Neural cell (in vitro differentiated cells): ENCODE data around the gene WNK2. TPM values are rescaled to one million over a fixed set of nuclear protein-coding genes. Genes with fewer than 3 reads are reported as not detected.

Source experiments
- H2AFZ ChIP-seq: fragments of 200-600, 300-800 bp; sonication (generic), shearing (Covaris generic); 2 replicates; pipeline ENCODE4 v1.6.0; 2014; ENCODE audit warnings: low read depth, mild to moderate bottlenecking, antibody characterized with exemption, low read length, moderate library complexity
- H3F3A ChIP-seq: fragments of 200-600 bp; shearing (Covaris generic); 2 replicates; pipeline ENCODE4 v1.6.1; 2016; ENCODE audit warnings: mild to moderate bottlenecking, moderate library complexity, mixed read lengths, antibody characterized with exemption, low read length; ENCODE audit not compliant: insufficient read depth, poor library complexity, severe bottlenecking
- H3K27ac ChIP-seq: fragments of 200-600, 300-800 bp; sonication (generic), shearing (Covaris generic); 2 replicates; pipeline ENCODE4 v1.5.1; 2014; ENCODE audit warnings: mild to moderate bottlenecking, low read length, moderate library complexity
- H3K27me3 ChIP-seq: fragments of 300-800, 200-600 bp; sonication (generic), shearing (Covaris generic); 2 replicates; pipeline ENCODE4 v1.6.0; 2014; ENCODE audit warnings: mild to moderate bottlenecking, low read depth, low read length, moderate library complexity; ENCODE audit not compliant: insufficient read depth
- H3K36me3 ChIP-seq: fragments of 300-800, 200-600 bp; sonication (generic), shearing (Covaris generic); 2 replicates; pipeline ENCODE4 v1.5.1; 2014; ENCODE audit warnings: mild to moderate bottlenecking, antibody characterized with exemption, low read length, moderate library complexity; ENCODE audit not compliant: insufficient read depth
- H3K4me2 ChIP-seq: fragments of 300-800, 200-600 bp; sonication (generic), shearing (Covaris generic); 2 replicates; pipeline ENCODE4 v1.6.0; 2014; ENCODE audit warnings: mild to moderate bottlenecking, low read length
- H3K4me3 ChIP-seq: fragments of 300-800, 200-600 bp; sonication (generic), shearing (Covaris generic); 2 replicates; pipeline ENCODE4 v1.5.1; 2014; ENCODE audit warnings: mild to moderate bottlenecking, low read length, moderate library complexity
- H3K79me2 ChIP-seq: fragments of 200-600 bp; shearing (Covaris generic); replicated peaks from 2 replicates; pipeline ENCODE4 v1.6.0; 2014; ENCODE audit warnings: mild to moderate bottlenecking, low read length, moderate library complexity; ENCODE audit not compliant: insufficient read depth
- H3K9ac ChIP-seq: fragments of 300-800, 200-600 bp; sonication (generic), shearing (Covaris generic); 2 replicates; pipeline ENCODE4 v1.6.1; 2016; ENCODE audit warnings: mild to moderate bottlenecking, low read length, mixed read lengths
- H3K9me2 ChIP-seq: fragments of 200-600 bp; shearing (Covaris generic); 2 replicates; pipeline ENCODE4 v1.6.1; 2016; ENCODE audit warnings: mild to moderate bottlenecking, low read length, mixed read lengths; ENCODE audit not compliant: insufficient read depth
- H3K9me3 ChIP-seq: fragments of 200-600, 300-800 bp; sonication (generic), shearing (Covaris generic); 2 replicates; pipeline ENCODE4 v1.6.1; 2016; ENCODE audit warnings: mild to moderate bottlenecking, mixed run types, low read length, moderate library complexity, mixed read lengths
- H4K20me1 ChIP-seq: fragments of 200-600 bp; shearing (Covaris generic); 2 replicates; pipeline ENCODE4 v1.6.1; 2016; ENCODE audit warnings: mild to moderate bottlenecking, mixed run types; ENCODE audit not compliant: insufficient read depth
- EP300 ChIP-seq: fragments of 450-650 bp; conservative IDR thresholded peaks from 2 replicates; pipeline ENCODE4 v1.6.1; 2014; ENCODE audit warnings: antibody characterized with exemption, mild to moderate bottlenecking, moderate library complexity; ENCODE audit not compliant: poor library complexity, severe bottlenecking
- EZH2 ChIP-seq: fragments of 200-600, 300-800 bp; shearing (Covaris generic), sonication (generic); IDR thresholded peaks from 2 replicates; pipeline ENCODE4 v1.6.1; 2014; ENCODE audit warnings: antibody characterized with exemption, low read length, borderline replicate concordance, mild to moderate bottlenecking; ENCODE audit not compliant: insufficient read depth, poor library complexity, severe bottlenecking
- MXI1 ChIP-seq: fragments of 450-650 bp; conservative IDR thresholded peaks from 2 replicates; pipeline ENCODE4 v1.6.1; 2014; ENCODE audit warnings: antibody characterized with exemption, mild to moderate bottlenecking; ENCODE audit not compliant: poor library complexity, severe bottlenecking
- POLR2AphosphoS5 ChIP-seq: IDR thresholded peaks from 2 replicates; pipeline ENCODE4 v1.6.1; 2012
- RAD21 ChIP-seq: fragments of 450-650 bp; conservative IDR thresholded peaks from 2 replicates; pipeline ENCODE4 v1.6.1; 2014; ENCODE audit warnings: antibody characterized with exemption, mild to moderate bottlenecking, moderate library complexity
- SMC3 ChIP-seq: fragments of 450-650 bp; conservative IDR thresholded peaks from 2 replicates; pipeline ENCODE4 v1.6.1; 2014; ENCODE audit warnings: antibody characterized with exemption, mild to moderate bottlenecking, moderate library complexity; ENCODE audit not compliant: poor library complexity
- TAF1 ChIP-seq: IDR thresholded peaks from 2 replicates; pipeline ENCODE4 v1.6.1; 2012; ENCODE audit warnings: low read depth
- polyA plus RNA-seq: library from polyadenylated mRNA; depleted of rRNA; stranded (reverse); fragments of >200 nt; gene quantifications from 2 replicates; pipeline ENCODE4 v1.2.3, GENCODE V29; 2014
- TF ChIP-seq, protein P1 (sequence below): fragments of 450-650 bp; IDR thresholded peaks from 2 replicates; pipeline ENCODE4 v1.5.1; 2014; ENCODE audit warnings: antibody characterized with exemption, mild to moderate bottlenecking, moderate library complexity; ENCODE audit not compliant: poor library complexity, severe bottlenecking
- TF ChIP-seq, protein P2 (sequence below): IDR thresholded peaks from 2 replicates; pipeline ENCODE4 v1.6.1; 2012; ENCODE audit warnings: borderline replicate concordance

WNK2 gene
- polyA plus RNA-seq, 1 donor from 2014 or later: 37.1 TPM

DNA sequence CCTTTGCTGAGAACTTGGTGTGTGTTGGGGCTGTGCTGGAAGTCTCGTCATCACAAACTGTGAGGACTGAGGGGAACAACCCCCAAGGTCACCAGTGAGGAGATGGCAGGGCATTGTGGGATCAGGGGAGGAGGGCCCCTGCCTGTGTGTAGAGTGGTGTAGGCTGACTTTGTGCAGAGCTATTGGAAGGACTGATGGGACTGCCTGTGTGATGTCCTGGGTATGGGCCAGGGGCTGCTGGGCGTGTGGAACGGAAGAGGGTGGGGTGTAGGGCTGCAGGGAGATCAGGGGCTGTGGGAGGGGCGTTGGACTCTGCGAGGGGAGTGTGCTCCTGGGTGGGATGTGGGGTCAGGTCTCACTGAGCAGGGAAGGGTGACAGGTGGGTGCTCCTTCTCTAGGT is 3.6 kb downstream of the WNK2 start:
- no peaks in the 10 kb centered on the region for H3K9me2 ChIP-seq
- H3K27me3 ChIP-seq: peaks cover 8% of the 10 kb centered on the region
- peaks cover 12% of the 10 kb centered on the region for H4K20me1 ChIP-seq
- peak overlapping the region; percentile 79 for H3K4me2 ChIP-seq
- no peaks in the 10 kb centered on the region for H3K36me3 ChIP-seq
- no peak overlapping the region for H2AFZ ChIP-seq
- H3K4me3 ChIP-seq: peak overlapping the region; percentile 74
- TF ChIP-seq EZH2 (no peak), RAD21 (no peak), SMC3 (no peak), EP300 (no peak), POLR2AphosphoS5 (no peak), TAF1 (no peak), MXI1 (no peak)
- TF ChIP-seq, protein P1, sequence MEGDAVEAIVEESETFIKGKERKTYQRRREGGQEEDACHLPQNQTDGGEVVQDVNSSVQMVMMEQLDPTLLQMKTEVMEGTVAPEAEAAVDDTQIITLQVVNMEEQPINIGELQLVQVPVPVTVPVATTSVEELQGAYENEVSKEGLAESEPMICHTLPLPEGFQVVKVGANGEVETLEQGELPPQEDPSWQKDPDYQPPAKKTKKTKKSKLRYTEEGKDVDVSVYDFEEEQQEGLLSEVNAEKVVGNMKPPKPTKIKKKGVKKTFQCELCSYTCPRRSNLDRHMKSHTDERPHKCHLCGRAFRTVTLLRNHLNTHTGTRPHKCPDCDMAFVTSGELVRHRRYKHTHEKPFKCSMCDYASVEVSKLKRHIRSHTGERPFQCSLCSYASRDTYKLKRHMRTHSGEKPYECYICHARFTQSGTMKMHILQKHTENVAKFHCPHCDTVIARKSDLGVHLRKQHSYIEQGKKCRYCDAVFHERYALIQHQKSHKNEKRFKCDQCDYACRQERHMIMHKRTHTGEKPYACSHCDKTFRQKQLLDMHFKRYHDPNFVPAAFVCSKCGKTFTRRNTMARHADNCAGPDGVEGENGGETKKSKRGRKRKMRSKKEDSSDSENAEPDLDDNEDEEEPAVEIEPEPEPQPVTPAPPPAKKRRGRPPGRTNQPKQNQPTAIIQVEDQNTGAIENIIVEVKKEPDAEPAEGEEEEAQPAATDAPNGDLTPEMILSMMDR: no peak
- TF ChIP-seq, protein P2, sequence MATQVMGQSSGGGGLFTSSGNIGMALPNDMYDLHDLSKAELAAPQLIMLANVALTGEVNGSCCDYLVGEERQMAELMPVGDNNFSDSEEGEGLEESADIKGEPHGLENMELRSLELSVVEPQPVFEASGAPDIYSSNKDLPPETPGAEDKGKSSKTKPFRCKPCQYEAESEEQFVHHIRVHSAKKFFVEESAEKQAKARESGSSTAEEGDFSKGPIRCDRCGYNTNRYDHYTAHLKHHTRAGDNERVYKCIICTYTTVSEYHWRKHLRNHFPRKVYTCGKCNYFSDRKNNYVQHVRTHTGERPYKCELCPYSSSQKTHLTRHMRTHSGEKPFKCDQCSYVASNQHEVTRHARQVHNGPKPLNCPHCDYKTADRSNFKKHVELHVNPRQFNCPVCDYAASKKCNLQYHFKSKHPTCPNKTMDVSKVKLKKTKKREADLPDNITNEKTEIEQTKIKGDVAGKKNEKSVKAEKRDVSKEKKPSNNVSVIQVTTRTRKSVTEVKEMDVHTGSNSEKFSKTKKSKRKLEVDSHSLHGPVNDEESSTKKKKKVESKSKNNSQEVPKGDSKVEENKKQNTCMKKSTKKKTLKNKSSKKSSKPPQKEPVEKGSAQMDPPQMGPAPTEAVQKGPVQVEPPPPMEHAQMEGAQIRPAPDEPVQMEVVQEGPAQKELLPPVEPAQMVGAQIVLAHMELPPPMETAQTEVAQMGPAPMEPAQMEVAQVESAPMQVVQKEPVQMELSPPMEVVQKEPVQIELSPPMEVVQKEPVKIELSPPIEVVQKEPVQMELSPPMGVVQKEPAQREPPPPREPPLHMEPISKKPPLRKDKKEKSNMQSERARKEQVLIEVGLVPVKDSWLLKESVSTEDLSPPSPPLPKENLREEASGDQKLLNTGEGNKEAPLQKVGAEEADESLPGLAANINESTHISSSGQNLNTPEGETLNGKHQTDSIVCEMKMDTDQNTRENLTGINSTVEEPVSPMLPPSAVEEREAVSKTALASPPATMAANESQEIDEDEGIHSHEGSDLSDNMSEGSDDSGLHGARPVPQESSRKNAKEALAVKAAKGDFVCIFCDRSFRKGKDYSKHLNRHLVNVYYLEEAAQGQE: no peak
- no peaks in the 10 kb centered on the region for H3K9me3 ChIP-seq
- H3K79me2 ChIP-seq: peaks cover 46% of the 10 kb centered on the region
- H3K9ac ChIP-seq: peak overlapping the region; percentile 93
- no peak overlapping the region for H3K27ac ChIP-seq
- no peaks in the 10 kb centered on the region for H3F3A ChIP-seq

DNA sequence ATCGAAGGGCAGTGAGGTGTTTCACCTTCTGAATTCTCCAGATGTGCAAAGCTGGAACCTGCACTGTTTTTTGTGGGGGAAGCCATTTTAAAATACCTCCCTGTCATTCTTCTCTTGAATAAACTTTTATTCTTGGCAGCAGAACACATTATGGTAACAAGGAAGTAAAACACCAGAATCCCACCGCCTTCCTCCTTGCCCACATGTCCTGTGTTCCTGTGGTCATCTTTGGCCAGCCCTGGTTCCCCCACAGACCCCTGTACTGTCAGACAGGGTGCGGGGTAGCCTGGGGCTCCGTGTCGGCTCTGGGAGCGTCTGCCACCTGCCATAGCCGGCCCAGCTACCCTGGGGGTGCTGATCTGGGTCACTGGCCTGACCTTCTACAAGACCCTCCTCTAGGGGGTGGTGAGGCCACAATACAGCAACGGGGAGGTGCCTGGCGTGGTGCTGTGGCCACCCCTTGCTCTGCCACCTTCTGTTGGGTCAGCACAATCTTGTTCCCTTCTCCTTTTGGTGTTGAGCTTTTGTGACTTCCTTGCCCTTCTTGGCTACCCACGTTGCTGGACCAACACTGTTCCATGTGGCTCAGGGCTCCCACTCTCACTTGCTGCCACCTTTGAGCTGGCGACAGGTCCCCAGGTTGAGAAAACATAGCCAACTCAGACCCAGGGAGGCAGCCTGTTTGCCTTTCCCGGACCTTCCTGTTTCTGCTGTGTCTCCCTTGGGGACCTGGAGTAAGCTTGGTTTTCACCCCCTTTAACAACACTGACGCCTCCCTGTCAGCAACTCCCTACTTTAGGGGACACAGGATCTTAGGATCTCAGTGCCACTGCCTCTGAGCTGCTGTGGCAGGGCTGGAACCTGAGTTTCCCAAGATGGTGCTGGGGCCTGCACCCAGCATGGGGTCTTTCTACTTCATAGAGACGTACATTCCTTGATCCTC is 4.8 kb downstream of the WNK2 start:
- no peak for TF ChIP-seq EZH2
- no peak for TF ChIP-seq POLR2AphosphoS5
- no peak for TF ChIP-seq RAD21
- TF ChIP-seq EP300: no peak
- TF ChIP-seq, protein P1: no peak
- Histone ChIP-seq H3K9ac (no peak overlapping the region), H3K4me3 (no peak overlapping the region), H3K27me3 (no peaks in the 10 kb centered on the region), H3F3A (no peaks in the 10 kb centered on the region), H4K20me1 (peaks cover 12% of the 10 kb centered on the region), H3K27ac (no peak overlapping the region), H3K79me2 (peaks cover 46% of the 10 kb centered on the region), H3K9me2 (no peaks in the 10 kb centered on the region), H3K9me3 (no peaks in the 10 kb centered on the region), H3K4me2 (no peak overlapping the region), H3K36me3 (no peaks in the 10 kb centered on the region), H2AFZ (no peak overlapping the region)
